CD4-positive, alpha-beta T cell treated with Interleukin-12 subunit alpha and Interleukin-12 subunit beta, for 1 hour (primary cell): Measurements from ENCODE around the gene PCDHA8.
"Not testable (repeated sequence)": the region's sequence is repeated elsewhere in the genome, so short reads cannot be mapped to it uniquely, and the experiment has no call there.

ENCODE experiments used
- DNase-seq: peaks from one replicate; pipeline ENCODE4 v3.0.0-alpha.2; 2020

The PCDHA8 gene

GRCh38 chr5:140870221-140871201 lies 29.5 kb downstream of the PCDHA8 start:
- no peak for DNase-seq

GRCh38 chr5:140875085-140876065 lies 34.4 kb downstream of the PCDHA8 start, which contains the start of gene PCDHA12:
Gene PCDHA12 (plus strand): TSS chr5:140875308. CDS start chr5:140875473, 165 bp downstream.
- DNase-seq: no peak

- DNase-seq: not testable (repeated sequence)
These were observed 35.7 kb downstream of the PCDHA8 start for GRCh38 chr5:140876541-140877261.

GRCh38 chr5:140877262-140877581 lies 36.2 kb downstream of the PCDHA8 start:
- DNase-seq: no peak

- DNase-seq: no peak
These were observed 41.1 kb downstream of the PCDHA8 start, which contains the start of gene PCDHA13 for GRCh38 chr5:140881889-140882590. Gene PCDHA13 (plus strand): TSS chr5:140882124. CDS start chr5:140882269, 145 bp downstream.

- DNase-seq: no peak
These were observed 41.6 kb downstream of the PCDHA8 start for GRCh38 chr5:140882591-140882899.

GRCh38 chr5:140883373-140883772 lies 42.4 kb downstream of the PCDHA8 start:
- no peak for DNase-seq

GRCh38 chr5:140883927-140884697 lies 43.1 kb downstream of the PCDHA8 start:
- no peak for DNase-seq
